WTC11 (cell line): ENCODE data around the gene GOLGB1. TPM values are rescaled to one million over a fixed set of nuclear protein-coding genes. Genes with fewer than 3 reads are reported as not detected.
A peak's percentile ranks its signal among the peaks of the same experiment; 100 is the strongest.

Experiments
- ATAC-seq: fragments of 200-7000 bp; cut with Tn5 transposase; 2 replicates; pipeline ENCODE4 v1.10.0; 2021; ENCODE audit warnings: mild to moderate bottlenecking, moderate library complexity
- CTCF ChIA-PET: fragments of 300-600 bp; sonication (Branson Sonifier 250); formaldehyde crosslinking; loops from one replicate; lab custom pipeline; 2021; ENCODE audit warnings: antibody characterized with exemption; lab: Charles Lee
- POLR2A ChIA-PET: fragments of 350-600 bp; sonication (Branson Sonifier 250); formaldehyde crosslinking; loops from one replicate; lab custom pipeline; 2021; ENCODE audit warnings: antibody characterized with exemption; lab: Charles Lee
- DNase-seq: peaks from one replicate; pipeline ENCODE4 v3.0.0; 2021; ENCODE audit warnings: low spot score
- H3K27ac Mint-ChIP-seq: 2 replicates; pipeline ENCODE4 v1.8.0; 2021; ENCODE audit warnings: mixed read lengths
- H3K27me3 Mint-ChIP-seq: 2 replicates; pipeline ENCODE4 v1.8.0; 2021; ENCODE audit warnings: low read depth, mild to moderate bottlenecking, moderate library complexity, mixed read lengths
- H3K36me3 Mint-ChIP-seq: 2 replicates; pipeline ENCODE4 v1.8.0; 2021; ENCODE audit warnings: mixed read lengths
- H3K4me1 Mint-ChIP-seq: 2 replicates; pipeline ENCODE4 v1.8.0; 2022; ENCODE audit warnings: mixed read lengths
- H3K4me3 Mint-ChIP-seq: 2 replicates; pipeline ENCODE4 v1.8.0; 2021; ENCODE audit warnings: mild to moderate bottlenecking, moderate library complexity, mixed read lengths
- H3K9me3 Mint-ChIP-seq: 2 replicates; pipeline ENCODE4 v1.8.0; 2021; ENCODE audit warnings: mixed read lengths
- FOXJ3 ChIP-seq: sonication (generic); formaldehyde crosslinking; IDR thresholded peaks from 2 replicates; pipeline ENCODE4 v1.9.0; 2021; ENCODE audit warnings: missing genetic modification reagents, mild to moderate bottlenecking, borderline replicate concordance
- MXD4 ChIP-seq: fragments of 250-450 bp; sonication (Bioruptor Pico); IDR thresholded peaks from 2 replicates; pipeline ENCODE4 v1.8.0; 2021; ENCODE audit warnings: mild to moderate bottlenecking, moderate library complexity, borderline replicate concordance
- NFYB ChIP-seq: sonication (generic); formaldehyde crosslinking; conservative IDR thresholded peaks from 2 replicates; pipeline ENCODE4 v1.8.0; 2022; ENCODE audit warnings: low read depth, missing genetic modification reagents
- SP1 ChIP-seq: sonication (generic); formaldehyde crosslinking; conservative IDR thresholded peaks from 2 replicates; pipeline ENCODE4 v1.8.1; 2022; ENCODE audit warnings: missing genetic modification reagents
- total RNA-seq: library from RNA; stranded (reverse); gene quantifications from 3 replicates; pipeline ENCODE4 v1.2.3, GENCODE V29; 2021
- TF ChIP-seq, protein P1 (sequence below): sonication (generic); formaldehyde crosslinking; IDR thresholded peaks from 2 replicates; pipeline ENCODE4 v1.8.0; 2022; ENCODE audit warnings: mild to moderate bottlenecking, missing genetic modification reagents
- TF ChIP-seq, protein P2 (sequence below): sonication (generic); formaldehyde crosslinking; IDR thresholded peaks from 2 replicates; pipeline ENCODE4 v1.8.0; 2023; ENCODE audit warnings: missing genetic modification reagents
- TF ChIP-seq, protein P3 (sequence below): sonication (generic); formaldehyde crosslinking; conservative IDR thresholded peaks from 2 replicates; pipeline ENCODE4 v1.8.1; 2023; ENCODE audit warnings: mild to moderate bottlenecking, low read depth, missing genetic modification reagents, moderate library complexity
- TF ChIP-seq, protein P4 (sequence below): sonication (generic); formaldehyde crosslinking; IDR thresholded peaks from 2 replicates; pipeline ENCODE4 v1.8.0; 2022; ENCODE audit warnings: mild to moderate bottlenecking, missing genetic modification reagents
- TF ChIP-seq, protein P5 (sequence below): sonication (generic); formaldehyde crosslinking; IDR thresholded peaks from 2 replicates; pipeline ENCODE4 v1.8.1; 2022; ENCODE audit warnings: low read depth, mild to moderate bottlenecking, moderate library complexity, missing genetic modification reagents, borderline replicate concordance
- TF ChIP-seq, protein P6 (sequence below): sonication (generic); formaldehyde crosslinking; IDR thresholded peaks from 2 replicates; pipeline ENCODE4 v1.8.1; 2023; ENCODE audit warnings: mild to moderate bottlenecking, missing genetic modification reagents
- TF ChIP-seq, protein P7 (sequence below): sonication (generic); formaldehyde crosslinking; IDR thresholded peaks from 2 replicates; pipeline ENCODE4 v1.8.1; 2023; ENCODE audit warnings: mild to moderate bottlenecking, missing genetic modification reagents, moderate library complexity
- TF ChIP-seq, protein P8 (sequence below): sonication (generic); formaldehyde crosslinking; IDR thresholded peaks from 2 replicates; pipeline ENCODE4 v1.8.1; 2023; ENCODE audit warnings: mild to moderate bottlenecking, moderate library complexity, missing genetic modification reagents

Gene GOLGB1
- total RNA-seq, 1 experiment from 2014 or later: 33.8 TPM

DNA sequence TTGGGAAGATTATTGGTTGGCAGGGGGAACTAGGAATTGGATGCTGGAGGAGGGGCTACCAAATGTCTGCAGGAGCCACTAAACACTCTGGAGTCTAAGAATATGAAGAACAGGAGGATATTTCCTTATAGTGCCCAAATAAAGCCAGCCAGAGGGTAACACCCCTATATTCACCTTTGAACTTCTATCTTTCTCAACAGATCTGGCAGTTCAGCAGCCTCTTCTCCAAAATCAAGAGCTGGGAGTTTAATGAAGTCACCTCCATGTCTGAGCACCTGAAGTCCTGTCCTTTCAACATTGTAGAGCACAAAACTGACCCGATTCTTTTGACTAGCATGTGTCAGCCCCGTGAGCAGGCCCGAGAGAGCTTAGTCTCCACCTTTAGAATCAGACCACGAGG lies 123.0 kb downstream of the GOLGB1 start:
- ChIA-PET POLR2A (interaction anchor here (0.6 kb wide), 1 partner anchor 11 kb away, joined by 5 read pairs; no protein-coding TSS in a partner anchor), CTCF (no interaction called here)
- TF ChIP-seq, protein P1, sequence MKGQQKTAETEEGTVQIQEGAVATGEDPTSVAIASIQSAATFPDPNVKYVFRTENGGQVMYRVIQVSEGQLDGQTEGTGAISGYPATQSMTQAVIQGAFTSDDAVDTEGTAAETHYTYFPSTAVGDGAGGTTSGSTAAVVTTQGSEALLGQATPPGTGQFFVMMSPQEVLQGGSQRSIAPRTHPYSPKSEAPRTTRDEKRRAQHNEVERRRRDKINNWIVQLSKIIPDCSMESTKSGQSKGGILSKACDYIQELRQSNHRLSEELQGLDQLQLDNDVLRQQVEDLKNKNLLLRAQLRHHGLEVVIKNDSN: no peak
- TF ChIP-seq NFYB (CRISPR knock-in tag): no peak
- TF ChIP-seq SP1 (CRISPR knock-in tag): no peak
- TF ChIP-seq, protein P2, sequence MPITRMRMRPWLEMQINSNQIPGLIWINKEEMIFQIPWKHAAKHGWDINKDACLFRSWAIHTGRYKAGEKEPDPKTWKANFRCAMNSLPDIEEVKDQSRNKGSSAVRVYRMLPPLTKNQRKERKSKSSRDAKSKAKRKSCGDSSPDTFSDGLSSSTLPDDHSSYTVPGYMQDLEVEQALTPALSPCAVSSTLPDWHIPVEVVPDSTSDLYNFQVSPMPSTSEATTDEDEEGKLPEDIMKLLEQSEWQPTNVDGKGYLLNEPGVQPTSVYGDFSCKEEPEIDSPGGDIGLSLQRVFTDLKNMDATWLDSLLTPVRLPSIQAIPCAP: no peak
- TF ChIP-seq, protein P3, sequence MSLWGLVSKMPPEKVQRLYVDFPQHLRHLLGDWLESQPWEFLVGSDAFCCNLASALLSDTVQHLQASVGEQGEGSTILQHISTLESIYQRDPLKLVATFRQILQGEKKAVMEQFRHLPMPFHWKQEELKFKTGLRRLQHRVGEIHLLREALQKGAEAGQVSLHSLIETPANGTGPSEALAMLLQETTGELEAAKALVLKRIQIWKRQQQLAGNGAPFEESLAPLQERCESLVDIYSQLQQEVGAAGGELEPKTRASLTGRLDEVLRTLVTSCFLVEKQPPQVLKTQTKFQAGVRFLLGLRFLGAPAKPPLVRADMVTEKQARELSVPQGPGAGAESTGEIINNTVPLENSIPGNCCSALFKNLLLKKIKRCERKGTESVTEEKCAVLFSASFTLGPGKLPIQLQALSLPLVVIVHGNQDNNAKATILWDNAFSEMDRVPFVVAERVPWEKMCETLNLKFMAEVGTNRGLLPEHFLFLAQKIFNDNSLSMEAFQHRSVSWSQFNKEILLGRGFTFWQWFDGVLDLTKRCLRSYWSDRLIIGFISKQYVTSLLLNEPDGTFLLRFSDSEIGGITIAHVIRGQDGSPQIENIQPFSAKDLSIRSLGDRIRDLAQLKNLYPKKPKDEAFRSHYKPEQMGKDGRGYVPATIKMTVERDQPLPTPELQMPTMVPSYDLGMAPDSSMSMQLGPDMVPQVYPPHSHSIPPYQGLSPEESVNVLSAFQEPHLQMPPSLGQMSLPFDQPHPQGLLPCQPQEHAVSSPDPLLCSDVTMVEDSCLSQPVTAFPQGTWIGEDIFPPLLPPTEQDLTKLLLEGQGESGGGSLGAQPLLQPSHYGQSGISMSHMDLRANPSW (CRISPR knock-in tag): no peak
- TF ChIP-seq, protein P4, sequence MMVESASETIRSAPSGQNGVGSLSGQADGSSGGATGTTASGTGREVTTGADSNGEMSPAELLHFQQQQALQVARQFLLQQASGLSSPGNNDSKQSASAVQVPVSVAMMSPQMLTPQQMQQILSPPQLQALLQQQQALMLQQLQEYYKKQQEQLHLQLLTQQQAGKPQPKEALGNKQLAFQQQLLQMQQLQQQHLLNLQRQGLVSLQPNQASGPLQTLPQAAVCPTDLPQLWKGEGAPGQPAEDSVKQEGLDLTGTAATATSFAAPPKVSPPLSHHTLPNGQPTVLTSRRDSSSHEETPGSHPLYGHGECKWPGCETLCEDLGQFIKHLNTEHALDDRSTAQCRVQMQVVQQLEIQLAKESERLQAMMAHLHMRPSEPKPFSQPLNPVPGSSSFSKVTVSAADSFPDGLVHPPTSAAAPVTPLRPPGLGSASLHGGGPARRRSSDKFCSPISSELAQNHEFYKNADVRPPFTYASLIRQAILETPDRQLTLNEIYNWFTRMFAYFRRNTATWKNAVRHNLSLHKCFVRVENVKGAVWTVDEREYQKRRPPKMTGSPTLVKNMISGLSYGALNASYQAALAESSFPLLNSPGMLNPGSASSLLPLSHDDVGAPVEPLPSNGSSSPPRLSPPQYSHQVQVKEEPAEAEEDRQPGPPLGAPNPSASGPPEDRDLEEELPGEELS (CRISPR knock-in tag): no peak
- TF ChIP-seq, protein P5, sequence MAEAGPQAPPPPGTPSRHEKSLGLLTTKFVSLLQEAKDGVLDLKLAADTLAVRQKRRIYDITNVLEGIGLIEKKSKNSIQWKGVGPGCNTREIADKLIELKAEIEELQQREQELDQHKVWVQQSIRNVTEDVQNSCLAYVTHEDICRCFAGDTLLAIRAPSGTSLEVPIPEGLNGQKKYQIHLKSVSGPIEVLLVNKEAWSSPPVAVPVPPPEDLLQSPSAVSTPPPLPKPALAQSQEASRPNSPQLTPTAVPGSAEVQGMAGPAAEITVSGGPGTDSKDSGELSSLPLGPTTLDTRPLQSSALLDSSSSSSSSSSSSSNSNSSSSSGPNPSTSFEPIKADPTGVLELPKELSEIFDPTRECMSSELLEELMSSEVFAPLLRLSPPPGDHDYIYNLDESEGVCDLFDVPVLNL: no peak
- no peak for TF ChIP-seq MXD4 (CRISPR knock-in tag)
- TF ChIP-seq, protein P6, sequence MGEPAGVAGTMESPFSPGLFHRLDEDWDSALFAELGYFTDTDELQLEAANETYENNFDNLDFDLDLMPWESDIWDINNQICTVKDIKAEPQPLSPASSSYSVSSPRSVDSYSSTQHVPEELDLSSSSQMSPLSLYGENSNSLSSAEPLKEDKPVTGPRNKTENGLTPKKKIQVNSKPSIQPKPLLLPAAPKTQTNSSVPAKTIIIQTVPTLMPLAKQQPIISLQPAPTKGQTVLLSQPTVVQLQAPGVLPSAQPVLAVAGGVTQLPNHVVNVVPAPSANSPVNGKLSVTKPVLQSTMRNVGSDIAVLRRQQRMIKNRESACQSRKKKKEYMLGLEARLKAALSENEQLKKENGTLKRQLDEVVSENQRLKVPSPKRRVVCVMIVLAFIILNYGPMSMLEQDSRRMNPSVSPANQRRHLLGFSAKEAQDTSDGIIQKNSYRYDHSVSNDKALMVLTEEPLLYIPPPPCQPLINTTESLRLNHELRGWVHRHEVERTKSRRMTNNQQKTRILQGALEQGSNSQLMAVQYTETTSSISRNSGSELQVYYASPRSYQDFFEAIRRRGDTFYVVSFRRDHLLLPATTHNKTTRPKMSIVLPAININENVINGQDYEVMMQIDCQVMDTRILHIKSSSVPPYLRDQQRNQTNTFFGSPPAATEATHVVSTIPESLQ (CRISPR knock-in tag): no peak
- TF ChIP-seq, protein P7, sequence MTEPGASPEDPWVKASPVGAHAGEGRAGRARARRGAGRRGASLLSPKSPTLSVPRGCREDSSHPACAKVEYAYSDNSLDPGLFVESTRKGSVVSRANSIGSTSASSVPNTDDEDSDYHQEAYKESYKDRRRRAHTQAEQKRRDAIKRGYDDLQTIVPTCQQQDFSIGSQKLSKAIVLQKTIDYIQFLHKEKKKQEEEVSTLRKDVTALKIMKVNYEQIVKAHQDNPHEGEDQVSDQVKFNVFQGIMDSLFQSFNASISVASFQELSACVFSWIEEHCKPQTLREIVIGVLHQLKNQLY (CRISPR knock-in tag): no peak
- H3K27ac Mint-ChIP-seq: no peak overlapping the region
- no peak for DNase-seq
- no peak overlapping the region for H3K4me3 Mint-ChIP-seq
- peaks cover 5% of the 10 kb centered on the region for H3K9me3 Mint-ChIP-seq
- no peaks in the 10 kb centered on the region for H3K36me3 Mint-ChIP-seq
- H3K4me1 Mint-ChIP-seq: peaks cover 25% of the 10 kb centered on the region
- H3K27me3 Mint-ChIP-seq: peaks cover 4% of the 10 kb centered on the region
- no peak for ATAC-seq

DNA sequence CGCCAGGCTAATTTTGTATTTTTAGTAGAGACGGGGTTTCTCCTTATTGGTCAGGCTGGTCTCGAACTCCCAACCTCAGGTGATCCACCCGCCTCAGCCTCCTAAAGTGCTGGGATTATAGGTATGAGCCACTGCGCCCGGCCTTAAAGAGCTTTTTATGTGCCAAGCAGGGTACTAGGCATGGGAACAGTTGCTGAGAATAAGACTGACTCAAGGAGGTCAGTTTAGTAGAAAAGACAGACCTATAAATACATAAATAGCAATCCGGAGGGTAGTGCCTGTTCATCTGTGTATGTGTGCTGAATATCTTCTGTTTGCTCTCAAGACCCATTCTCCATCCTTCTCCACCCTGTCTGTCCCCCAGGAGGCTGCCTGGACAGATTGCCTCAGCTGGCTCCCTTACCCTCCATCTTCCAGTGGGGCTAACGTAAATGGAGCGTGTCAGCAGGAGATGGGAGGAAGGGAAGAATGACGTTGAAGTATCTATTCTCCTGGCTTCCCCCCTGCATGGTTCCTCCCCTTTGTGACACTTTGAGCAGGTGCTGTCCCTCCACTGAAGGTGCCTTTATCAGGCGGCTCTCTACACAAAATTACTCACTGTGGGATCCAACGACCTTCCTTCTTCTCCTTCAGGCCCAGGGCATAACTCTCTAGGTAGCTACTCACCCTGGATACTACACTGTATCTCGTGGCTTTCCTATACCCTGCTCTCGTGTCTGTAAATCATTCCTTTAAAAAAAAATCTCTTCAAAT lies 125.2 kb downstream of the GOLGB1 start:
- H3K9me3 Mint-ChIP-seq: peaks cover 7% of the 10 kb centered on the region
- peak overlapping the region; percentile 43; the same call in 1 of the 2 replicates for H3K27ac Mint-ChIP-seq
- H3K27me3 Mint-ChIP-seq: peaks cover 4% of the 10 kb centered on the region
- TF ChIP-seq, protein P8, sequence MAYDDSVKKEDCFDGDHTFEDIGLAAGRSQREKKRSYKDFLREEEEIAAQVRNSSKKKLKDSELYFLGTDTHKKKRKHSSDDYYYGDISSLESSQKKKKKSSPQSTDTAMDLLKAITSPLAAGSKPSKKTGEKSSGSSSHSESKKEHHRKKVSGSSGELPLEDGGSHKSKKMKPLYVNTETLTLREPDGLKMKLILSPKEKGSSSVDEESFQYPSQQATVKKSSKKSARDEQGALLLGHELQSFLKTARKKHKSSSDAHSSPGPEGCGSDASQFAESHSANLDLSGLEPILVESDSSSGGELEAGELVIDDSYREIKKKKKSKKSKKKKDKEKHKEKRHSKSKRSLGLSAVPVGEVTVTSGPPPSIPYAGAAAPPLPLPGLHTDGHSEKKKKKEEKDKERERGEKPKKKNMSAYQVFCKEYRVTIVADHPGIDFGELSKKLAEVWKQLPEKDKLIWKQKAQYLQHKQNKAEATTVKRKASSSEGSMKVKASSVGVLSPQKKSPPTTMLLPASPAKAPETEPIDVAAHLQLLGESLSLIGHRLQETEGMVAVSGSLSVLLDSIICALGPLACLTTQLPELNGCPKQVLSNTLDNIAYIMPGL: no peak
- no peak for TF ChIP-seq FOXJ3 (CRISPR knock-in tag)
- H3K4me1 Mint-ChIP-seq: peaks cover 22% of the 10 kb centered on the region
- CTCF ChIA-PET: no interaction called here
- H3K4me3 Mint-ChIP-seq: no peak overlapping the region
- no peaks in the 10 kb centered on the region for H3K36me3 Mint-ChIP-seq
- POLR2A ChIA-PET: no interaction called here
- DNase-seq: no peak
- ATAC-seq: peak; percentile 75
